LNCaP clone FGC (cell line): ENCODE results near the gene LRRC28.
A peak's percentile ranks its signal among the peaks of the same experiment; 100 is the strongest.

ENCODE experiments used
- DNase-seq: peaks from one replicate; pipeline ENCODE4 v3.0.0-alpha.2; 2011; ENCODE audit warnings: low read depth
- H3K4me3 ChIP-seq: 2 replicates; pipeline ENCODE4 v1.5.1; 2011; ENCODE audit warnings: mild to moderate bottlenecking, low read depth, low read length, control low read depth
- TF ChIP-seq, protein P1 (sequence below): IDR thresholded peaks from 2 replicates; pipeline ENCODE4 v1.5.1; 2012; ENCODE audit warnings: mild to moderate bottlenecking; ENCODE audit not compliant: control insufficient read depth, insufficient read depth; ENCODE audit errors: extremely low read depth

Gene LRRC28

DNA sequence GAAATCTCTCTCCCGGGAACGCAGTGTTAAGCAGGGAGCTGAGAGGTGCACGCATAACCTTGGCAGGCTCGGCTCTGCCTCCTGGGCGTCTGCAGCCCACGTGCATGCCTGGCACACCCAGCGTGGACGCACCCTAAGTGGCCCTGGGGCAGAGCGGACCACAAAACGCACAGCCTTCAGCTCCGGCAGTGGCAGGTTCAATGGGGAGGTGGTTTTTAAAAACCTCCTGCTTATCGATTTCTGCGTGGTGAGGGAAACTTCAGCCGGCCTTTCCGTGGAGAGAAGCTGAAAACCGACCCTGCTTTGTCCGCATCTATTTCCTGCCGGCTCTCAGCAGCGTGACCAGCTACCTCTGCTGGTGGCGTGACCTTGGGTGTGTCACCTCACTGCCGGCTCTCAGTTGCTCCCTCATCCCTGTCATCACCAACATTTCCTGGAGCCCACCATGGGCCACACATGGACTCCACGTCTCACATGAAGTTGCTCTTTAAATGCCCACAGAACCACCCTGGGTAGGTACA is 179.7 kb downstream of the LRRC28 start:
- no peak overlapping the region for H3K4me3 ChIP-seq
- TF ChIP-seq, protein P1, sequence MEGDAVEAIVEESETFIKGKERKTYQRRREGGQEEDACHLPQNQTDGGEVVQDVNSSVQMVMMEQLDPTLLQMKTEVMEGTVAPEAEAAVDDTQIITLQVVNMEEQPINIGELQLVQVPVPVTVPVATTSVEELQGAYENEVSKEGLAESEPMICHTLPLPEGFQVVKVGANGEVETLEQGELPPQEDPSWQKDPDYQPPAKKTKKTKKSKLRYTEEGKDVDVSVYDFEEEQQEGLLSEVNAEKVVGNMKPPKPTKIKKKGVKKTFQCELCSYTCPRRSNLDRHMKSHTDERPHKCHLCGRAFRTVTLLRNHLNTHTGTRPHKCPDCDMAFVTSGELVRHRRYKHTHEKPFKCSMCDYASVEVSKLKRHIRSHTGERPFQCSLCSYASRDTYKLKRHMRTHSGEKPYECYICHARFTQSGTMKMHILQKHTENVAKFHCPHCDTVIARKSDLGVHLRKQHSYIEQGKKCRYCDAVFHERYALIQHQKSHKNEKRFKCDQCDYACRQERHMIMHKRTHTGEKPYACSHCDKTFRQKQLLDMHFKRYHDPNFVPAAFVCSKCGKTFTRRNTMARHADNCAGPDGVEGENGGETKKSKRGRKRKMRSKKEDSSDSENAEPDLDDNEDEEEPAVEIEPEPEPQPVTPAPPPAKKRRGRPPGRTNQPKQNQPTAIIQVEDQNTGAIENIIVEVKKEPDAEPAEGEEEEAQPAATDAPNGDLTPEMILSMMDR = no peak
- DNase-seq = no peak

- TF ChIP-seq, protein P1 = no peak
- H3K4me3 ChIP-seq = no peak overlapping the region
- DNase-seq = no peak
Observed at GRCh38 chr15:99431661-99432091, 180.4 kb downstream of the LRRC28 start.

DNA sequence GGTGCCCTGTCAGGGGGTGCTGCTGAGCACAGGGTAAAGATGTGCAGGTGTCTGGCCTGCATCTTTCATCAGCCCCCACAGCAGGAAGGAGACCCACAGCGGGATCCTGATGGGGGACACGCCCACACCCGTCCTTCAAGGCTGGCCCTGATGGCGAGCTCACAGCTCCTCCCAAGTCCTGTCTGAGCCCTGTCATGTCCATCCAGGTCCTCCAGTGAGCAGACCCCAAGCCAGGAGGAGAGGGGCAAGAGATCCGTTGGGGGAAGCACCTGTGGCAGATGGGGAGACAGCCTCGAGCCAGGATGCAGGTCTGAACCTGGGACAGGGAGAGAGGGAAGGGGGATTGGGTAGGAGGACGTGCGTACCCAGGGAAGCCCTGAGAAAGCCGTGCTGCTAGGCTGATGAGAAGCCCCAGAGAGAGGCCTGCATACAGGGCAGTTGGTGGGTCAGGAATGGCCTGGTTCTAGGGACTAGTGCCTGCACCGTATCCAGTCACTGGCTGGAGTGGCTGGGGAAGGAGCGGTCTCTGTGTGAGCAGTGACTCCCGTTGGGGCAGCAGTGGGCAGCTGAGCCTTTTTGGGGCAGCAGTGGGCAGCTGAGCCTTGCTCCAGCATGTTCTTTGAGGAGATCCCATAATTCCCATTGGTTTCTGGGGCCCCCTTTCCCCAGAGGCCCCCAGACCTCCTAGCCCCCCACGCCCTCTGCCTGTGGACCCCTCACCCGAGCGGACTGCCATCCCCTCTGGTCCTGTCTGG is 181.2 kb downstream of the LRRC28 start:
- H3K4me3 ChIP-seq = no peak overlapping the region
- TF ChIP-seq, protein P1 = no peak
- DNase-seq = no peak

DNA sequence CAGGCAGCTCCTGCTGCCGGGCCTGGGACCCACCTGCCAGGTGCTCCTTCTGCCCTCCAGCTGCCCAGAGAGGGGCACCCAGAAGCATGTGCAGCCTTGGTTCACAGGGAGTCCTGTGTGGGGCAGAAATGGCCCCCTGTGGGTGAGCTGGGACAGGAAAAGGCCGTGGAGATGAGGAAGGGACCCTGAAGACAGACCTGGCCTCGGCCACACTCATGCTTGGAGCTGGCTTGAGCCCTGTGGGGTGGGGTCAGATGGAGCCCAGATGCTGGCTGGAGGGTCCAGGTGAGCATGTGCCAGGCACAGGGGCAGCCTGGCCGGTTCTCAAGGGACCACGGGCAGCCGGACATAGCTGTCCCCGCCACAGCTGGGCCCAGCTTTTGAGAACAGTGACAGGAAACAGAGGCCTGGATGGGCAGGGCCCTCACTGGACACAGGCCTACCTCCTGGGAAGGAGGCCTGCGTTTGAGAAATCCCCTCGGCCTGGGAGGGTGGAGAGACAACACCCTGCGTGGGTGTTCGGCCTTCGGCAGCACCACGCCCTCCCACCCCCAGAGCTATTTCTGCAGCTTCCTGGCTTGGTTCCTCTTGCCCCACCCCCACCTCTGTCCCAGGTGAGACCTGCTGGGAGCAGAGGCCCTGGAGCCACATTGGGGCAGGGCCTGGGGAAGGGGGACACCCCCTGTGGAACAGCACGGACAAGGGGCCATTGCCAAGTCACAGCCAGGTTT is 181.9 kb downstream of the LRRC28 start:
- no peak for DNase-seq
- TF ChIP-seq, protein P1 = no peak
- no peak overlapping the region for H3K4me3 ChIP-seq

GRCh38 chr15:99433757-99434450 is 182.6 kb downstream of the LRRC28 start:
- TF ChIP-seq, protein P1 = no peak
- H3K4me3 ChIP-seq = no peak overlapping the region
- no peak for DNase-seq

GRCh38 chr15:99434506-99435112 is 183.3 kb downstream of the LRRC28 start:
- DNase-seq = no peak
- TF ChIP-seq, protein P1 = no peak
- H3K4me3 ChIP-seq = peak overlapping the region; percentile 31
